HG02763 (cell line): ENCODE results near the gene BHLHE41.
A peak's percentile ranks its signal among the peaks of the same experiment; 100 is the strongest.

Experiments used
- ATAC-seq: cut with Tn5 transposase; IDR thresholded peaks from one replicate; pipeline ENCODE4 v1.9.1; 2021; ENCODE audit warnings: mild to moderate bottlenecking, moderate library complexity; ENCODE audit not compliant: unreplicated experiment

Gene BHLHE41

GRCh38 chr12:26116829-26117715 lies 7.8 kb downstream of the BHLHE41 start:
- no peak for ATAC-seq

- ATAC-seq, result no peak
These were observed 10.0 kb downstream of the BHLHE41 start for GRCh38 chr12:26114720-26115401.

GRCh38 chr12:26113853-26114719 lies 10.8 kb downstream of the BHLHE41 start:
- ATAC-seq, result peak; percentile 75

- no peak for ATAC-seq
These were observed 11.6 kb downstream of the BHLHE41 start for GRCh38 chr12:26113181-26113654.

- no peak for ATAC-seq
These were observed 12.1 kb downstream of the BHLHE41 start for GRCh38 chr12:26112703-26113147.

GRCh38 chr12:26112232-26112631 lies 12.6 kb downstream of the BHLHE41 start:
- no peak for ATAC-seq

- ATAC-seq, result no peak
These were observed 15.4 kb downstream of the BHLHE41 start for GRCh38 chr12:26109343-26109881.

- ATAC-seq, result no peak
These were observed 15.9 kb downstream of the BHLHE41 start for GRCh38 chr12:26108915-26109314.

- ATAC-seq, result no peak
These were observed 18.5 kb downstream of the BHLHE41 start for GRCh38 chr12:26106347-26106746.

GRCh38 chr12:26102953-26103352 lies 21.9 kb downstream of the BHLHE41 start:
- ATAC-seq, result no peak

- ATAC-seq, result no peak
These were observed 23.1 kb downstream of the BHLHE41 start for GRCh38 chr12:26101763-26102162.

- ATAC-seq, result no peak
These were observed 23.5 kb downstream of the BHLHE41 start for GRCh38 chr12:26101350-26101734.

- no peak for ATAC-seq
These were observed 24.0 kb downstream of the BHLHE41 start for GRCh38 chr12:26100666-26101349.

- peak; percentile 60 for ATAC-seq
These were observed 27.6 kb downstream of the BHLHE41 start for GRCh38 chr12:26097046-26097878.

GRCh38 chr12:26096036-26096435 lies 28.8 kb downstream of the BHLHE41 start:
- ATAC-seq, result no peak

GRCh38 chr12:26095186-26095585 lies 29.7 kb downstream of the BHLHE41 start:
- ATAC-seq, result no peak

- ATAC-seq, result no peak
These were observed 32.3 kb downstream of the BHLHE41 start for GRCh38 chr12:26092346-26093105.

- ATAC-seq, result no peak
These were observed 33.0 kb downstream of the BHLHE41 start for GRCh38 chr12:26091822-26092221.
